ENCODE data around the gene DMD.

DMD gene

GRCh38 chrX:32392655-32393054 lies 818.7 kb downstream of the DMD start:
- TF ChIP-seq CTCF (IDR thresholded peaks at IDR 0.05; ENCODE audit: low read depth, low read length, missing control alignments): no peak

GRCh38 chrX:32370456-32371205 lies 840.7 kb downstream of the DMD start:
- in situ Hi-C loops (cut with HindIII; ENCODE audit: low pct_ligation_motif_present, low sequenced_read_pairs): no loop called here
- Histone ChIP-seq H3K4me3 (ENCODE audit: low read depth, low read length) (no peak overlapping the region), H3K27me3 (replicated peaks) (no peaks in the 10 kb centered on the region), H3K36me3 (replicated peaks) (no peaks in the 10 kb centered on the region), H3K27ac (no peak overlapping the region)
- TF ChIP-seq CTCF (IDR thresholded peaks at IDR 0.05; ENCODE audit: low read depth, low read length, missing control alignments): no peak
- DNase-seq: no peak

More at GRCh38 chrX:32392655-32393054, 818.7 kb downstream of the DMD start:
- DNase-seq: no peak
- Histone ChIP-seq H3K4me3 (ENCODE audit: low read depth, low read length) (no peak overlapping the region), H3K27me3 (replicated peaks) (no peaks in the 10 kb centered on the region), H3K27ac (no peak overlapping the region), H3K36me3 (replicated peaks) (no peaks in the 10 kb centered on the region)
- in situ Hi-C loops (cut with HindIII; ENCODE audit: low pct_ligation_motif_present, low sequenced_read_pairs): no loop called here

GRCh38 chrX:32293962-32294700 lies 917.2 kb downstream of the DMD start:
- Histone ChIP-seq H3K27ac (no peak overlapping the region), H3K4me3 (ENCODE audit: low read depth, low read length) (no peak overlapping the region), H3K27me3 (replicated peaks) (no peaks in the 10 kb centered on the region), H3K36me3 (replicated peaks) (no peaks in the 10 kb centered on the region)
- DNase-seq: peak; percentile 9
- TF ChIP-seq CTCF (IDR thresholded peaks at IDR 0.05; ENCODE audit: low read depth, low read length, missing control alignments): no peak
- in situ Hi-C loops (cut with HindIII; ENCODE audit: low pct_ligation_motif_present, low sequenced_read_pairs): no loop called here

- no peak for DNase-seq
Measured at GRCh38 chrX:32289356-32289755, 922.0 kb downstream of the DMD start.

GRCh38 chrX:32281853-32282252 lies 929.5 kb downstream of the DMD start:
- no peak for DNase-seq
- no peak overlapping the region for H3K4me3 ChIP-seq (ENCODE audit: low read depth, low read length)
- in situ Hi-C loops (cut with HindIII; ENCODE audit: low pct_ligation_motif_present, low sequenced_read_pairs): no loop called here
- H3K27me3 ChIP-seq (replicated peaks): no peaks in the 10 kb centered on the region
- no peak for TF ChIP-seq CTCF (IDR thresholded peaks at IDR 0.05; ENCODE audit: low read depth, low read length, missing control alignments)
- no peak overlapping the region for H3K27ac ChIP-seq
- no peaks in the 10 kb centered on the region for H3K36me3 ChIP-seq (replicated peaks)

More at GRCh38 chrX:32289356-32289755, 922.0 kb downstream of the DMD start:
- TF ChIP-seq CTCF (IDR thresholded peaks at IDR 0.05; ENCODE audit: low read depth, low read length, missing control alignments): no peak
- no peaks in the 10 kb centered on the region for H3K27me3 ChIP-seq (replicated peaks)
- no peaks in the 10 kb centered on the region for H3K36me3 ChIP-seq (replicated peaks)
- no peak overlapping the region for H3K27ac ChIP-seq
- in situ Hi-C loops (cut with HindIII; ENCODE audit: low pct_ligation_motif_present, low sequenced_read_pairs): no loop called here
- no peak overlapping the region for H3K4me3 ChIP-seq (ENCODE audit: low read depth, low read length)

Data from brain microvascular endothelial cell (primary cell).